ENCODE results near the gene SYF2. TPM values are rescaled to one million over a fixed set of nuclear protein-coding genes. Genes with fewer than 3 reads are reported as not detected.

Gene SYF2
- total and polyA plus RNA-seq, 2 donors (not counting 3 experiments of a cell fraction or from before 2014, with no cell fraction given), result 9.3 to 38.0 TPM

- Histone ChIP-seq H3K79me2 (ENCODE audit: control insufficient read depth, insufficient read depth, low read length) (no peaks in the 10 kb centered on the region), H3K9me3 (replicated peaks; ENCODE audit: control insufficient read depth, insufficient read depth, low read length) (no peaks in the 10 kb centered on the region), H3K4me1 (ENCODE audit: control insufficient read depth, extremely low read depth, insufficient read depth, low read length) (no peaks in the 10 kb centered on the region), H4K20me1 (replicated peaks; ENCODE audit: control insufficient read depth, extremely low read depth, insufficient read depth, low read length) (no peaks in the 10 kb centered on the region), H3K4me2 (ENCODE audit: insufficient read depth, low read length) (no peak overlapping the region), H3K36me3 (ENCODE audit: control insufficient read depth in 2 of 2, extremely low read depth in 1 of 2, insufficient read depth in 2 of 2, low read length in 2 of 2) (no peaks in the 10 kb centered on the region), H3K27me3 (ENCODE audit: control insufficient read depth in 2 of 2, insufficient read depth in 2 of 2, low read length in 2 of 2) (peaks cover 0 to 2% of the 10 kb centered on the region in 2 experiments), H3K9ac (replicated peaks; ENCODE audit: extremely low read depth, insufficient read depth, low read length) (no peak overlapping the region), H3K9me1 (replicated peaks; ENCODE audit: control insufficient read depth, extremely low read depth, insufficient read depth, low read length) (no peaks in the 10 kb centered on the region), H3K4me3 (replicated peaks in 1 of 3; ENCODE audit: insufficient read depth in 1 of 3, low read depth in 1 of 3, low read length in 3 of 3) (no peak overlapping the region), H2AFZ (ENCODE audit: low read depth, low read length) (no peak overlapping the region), H3K27ac (ENCODE audit: insufficient read depth, low read depth, low read length) (no peak overlapping the region)
- ChIA-PET POLR2A (no interaction called here), CTCF (no interaction called here)
- intact Hi-C loops (cut with micrococcal nuclease), result no loop called here
- no TSS peak for BruUV-seq (replicated peaks)
- DNase-seq (ENCODE audit: low read depth, low spot score), result no peak
- dilution Hi-C loops (cut with MboI; ENCODE audit: extremely low pct_ligation_motif_present, low sequenced_read_pairs), result no loop called here
- FAIRE-seq, result no peak
- TF ChIP-seq MAX (IDR thresholded peaks at IDR 0.05; ENCODE audit: insufficient read depth, insufficient read length) (no peak), POLR2A (IDR thresholded peaks at IDR 0.05; ENCODE audit: low read depth, low read length) (no peak), GATA2 (IDR thresholded peaks at IDR 0.05; ENCODE audit: insufficient read depth, insufficient read length, low read depth, low read length) (no peak), POLR2AphosphoS5 (IDR thresholded peaks at IDR 0.05; ENCODE audit: insufficient read depth, low read depth, low read length) (no peak), JUN (IDR thresholded peaks at IDR 0.05; ENCODE audit: borderline replicate concordance, insufficient read depth, insufficient read length, low read depth) (no peak), FOS (IDR thresholded peaks at IDR 0.05; ENCODE audit: borderline replicate concordance, insufficient read depth, low read length) (no peak), MYC (IDR thresholded peaks at IDR 0.05; ENCODE audit: low read depth, low read length) (no peak), CTCF (IDR thresholded peaks at IDR 0.05; ENCODE audit: extremely low read depth in 1 of 2, insufficient read depth in 1 of 2, low read depth in 1 of 2, low read length in 2 of 2) (no peak), EZH2 (IDR thresholded peaks at IDR 0.05; ENCODE audit: borderline replicate concordance, low read depth, low read length, severe bottlenecking) (no peak)
Observed at GRCh38 chr1:25183126-25183980, 48.9 kb downstream of the SYF2 start.
